Measurements from ENCODE around the gene TNNI3.

TNNI3 gene

GRCh38 chr19:55146078-55146704 lies 11.3 kb downstream of the TNNI3 start:
- DNase-seq: no peak

- no peak for DNase-seq
Measured at GRCh38 chr19:55145232-55145631, 12.3 kb downstream of the TNNI3 start.

DNA sequence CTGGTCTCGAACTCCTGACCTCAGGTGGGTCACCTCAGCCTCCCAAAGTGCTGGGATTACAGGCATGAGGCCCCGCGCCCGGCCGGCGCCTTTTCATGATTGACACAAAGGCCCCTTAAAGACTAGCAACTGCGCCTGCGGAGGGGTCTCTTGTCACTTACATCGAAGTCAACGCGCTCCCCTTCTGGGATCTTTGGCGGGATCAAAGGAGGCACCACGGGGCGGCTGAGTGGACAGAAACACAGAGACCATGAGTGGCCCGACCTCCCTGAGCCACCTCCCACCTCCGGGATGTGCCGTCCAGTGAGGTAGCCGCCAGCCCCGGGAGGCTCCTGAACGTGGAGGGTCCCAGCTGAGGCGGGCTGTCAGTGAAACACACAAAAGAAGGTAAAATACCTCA lies 15.8 kb downstream of the TNNI3 start:
- no peak for DNase-seq

GRCh38 chr19:55137915-55138314 lies 19.6 kb downstream of the TNNI3 start:
- DNase-seq: no peak

GRCh38 chr19:55136399-55137102 lies 21.0 kb downstream of the TNNI3 start:
- no peak for DNase-seq

GRCh38 chr19:55134736-55135135 lies 22.8 kb downstream of the TNNI3 start:
- DNase-seq: no peak

DNA sequence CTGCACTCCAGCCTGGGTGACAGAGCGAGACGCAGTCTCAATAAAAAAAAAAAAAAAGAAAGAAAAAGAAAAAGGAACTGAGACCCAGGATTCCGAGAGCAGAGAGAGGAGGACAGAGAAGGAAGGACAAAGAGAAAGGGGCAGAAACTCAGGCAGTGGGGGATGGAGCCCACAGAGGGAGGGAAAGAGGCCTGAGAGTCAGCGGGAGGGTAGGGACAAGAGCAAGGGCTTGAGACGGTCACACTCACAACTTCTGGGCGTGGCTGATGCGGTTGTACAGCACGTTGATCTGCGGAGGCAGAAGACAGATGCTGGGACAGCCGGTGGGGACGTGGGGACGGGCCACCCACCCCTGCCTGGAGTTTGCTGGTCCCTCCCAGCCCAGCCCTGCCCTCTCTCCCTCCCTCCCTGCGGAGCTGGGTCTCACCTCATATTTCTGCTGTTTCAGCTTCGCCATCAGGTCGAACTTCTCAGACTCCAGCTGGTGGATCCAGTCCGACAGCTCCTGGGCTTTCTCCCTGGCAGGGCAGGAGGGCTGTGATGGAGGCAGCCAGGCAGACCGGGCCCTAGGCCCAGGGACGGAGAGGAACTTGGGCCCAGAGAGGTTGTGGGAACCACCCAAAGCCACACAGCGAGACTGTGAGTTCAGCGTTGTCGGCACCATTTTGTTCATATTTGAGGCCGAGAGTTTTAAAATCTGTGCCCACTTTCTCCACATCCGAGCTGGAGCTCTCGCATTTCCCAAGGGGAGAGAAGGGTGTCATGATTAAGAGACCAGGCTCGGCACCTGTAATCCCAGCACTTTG lies 23.7 kb downstream of the TNNI3 start:
- no peak for DNase-seq

GRCh38 chr19:55132453-55133129 lies 24.9 kb downstream of the TNNI3 start:
- no peak for DNase-seq

DNA sequence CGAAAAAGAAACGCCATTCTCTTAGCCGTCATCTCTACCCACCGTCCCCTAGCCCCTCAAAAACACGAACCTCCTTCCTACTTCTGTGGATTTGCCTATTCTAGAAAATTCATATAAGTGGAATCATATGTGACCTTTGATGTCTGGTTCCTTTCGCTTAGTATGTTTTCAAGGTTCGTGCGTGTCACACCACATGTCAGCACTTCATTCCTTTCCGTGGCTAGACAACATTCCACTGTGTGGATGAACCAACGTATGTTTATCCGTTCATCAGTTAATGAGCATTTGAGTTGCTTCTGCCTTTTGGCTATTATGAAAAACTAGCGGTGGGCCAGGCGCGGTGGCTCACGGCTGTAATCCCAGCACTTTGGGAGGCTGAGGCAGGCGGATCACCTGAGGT lies 26.1 kb downstream of the TNNI3 start:
- DNase-seq: no peak

- DNase-seq: no peak
Measured at GRCh38 chr19:55119053-55119452, 38.5 kb downstream of the TNNI3 start.

- DNase-seq: no peak
Measured at GRCh38 chr19:55118401-55118991, 39.0 kb downstream of the TNNI3 start.

DNA sequence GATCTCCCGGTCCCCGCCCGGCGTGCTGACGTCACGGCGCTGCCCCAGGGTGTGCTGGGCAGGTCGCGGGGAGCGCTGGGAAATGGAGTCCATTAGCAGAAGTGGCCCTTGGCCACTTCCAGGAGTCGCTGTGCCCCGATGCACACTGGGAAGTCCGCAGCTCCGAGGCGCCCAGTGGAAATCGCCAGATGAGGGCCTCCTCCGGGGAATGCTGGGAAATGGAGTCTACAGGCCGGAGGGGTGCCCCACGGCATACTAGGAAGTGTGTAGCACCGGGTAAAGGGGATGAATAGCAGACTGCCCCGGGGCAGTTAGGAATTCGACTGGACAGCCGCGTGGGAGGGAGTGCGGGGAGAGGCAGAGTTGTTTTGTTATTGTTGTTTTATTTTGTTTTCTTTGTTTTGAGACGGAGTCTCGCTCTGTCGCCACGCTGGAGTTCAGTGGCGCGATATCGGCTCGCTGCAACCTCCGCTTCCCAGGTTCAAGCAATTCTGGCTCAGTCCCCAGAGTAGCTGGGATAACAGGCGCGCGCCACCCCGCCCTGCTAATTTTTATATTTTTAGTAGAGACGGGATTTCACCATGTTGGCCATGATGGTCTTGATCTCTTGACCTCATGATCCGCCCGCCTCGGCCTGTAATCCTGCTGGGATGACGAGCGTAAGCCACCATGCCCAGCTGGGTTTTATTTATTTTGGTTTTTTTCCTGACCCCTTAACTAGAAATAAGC lies 39.7 kb downstream of the TNNI3 start:
- DNase-seq: peak; percentile 94

DNA sequence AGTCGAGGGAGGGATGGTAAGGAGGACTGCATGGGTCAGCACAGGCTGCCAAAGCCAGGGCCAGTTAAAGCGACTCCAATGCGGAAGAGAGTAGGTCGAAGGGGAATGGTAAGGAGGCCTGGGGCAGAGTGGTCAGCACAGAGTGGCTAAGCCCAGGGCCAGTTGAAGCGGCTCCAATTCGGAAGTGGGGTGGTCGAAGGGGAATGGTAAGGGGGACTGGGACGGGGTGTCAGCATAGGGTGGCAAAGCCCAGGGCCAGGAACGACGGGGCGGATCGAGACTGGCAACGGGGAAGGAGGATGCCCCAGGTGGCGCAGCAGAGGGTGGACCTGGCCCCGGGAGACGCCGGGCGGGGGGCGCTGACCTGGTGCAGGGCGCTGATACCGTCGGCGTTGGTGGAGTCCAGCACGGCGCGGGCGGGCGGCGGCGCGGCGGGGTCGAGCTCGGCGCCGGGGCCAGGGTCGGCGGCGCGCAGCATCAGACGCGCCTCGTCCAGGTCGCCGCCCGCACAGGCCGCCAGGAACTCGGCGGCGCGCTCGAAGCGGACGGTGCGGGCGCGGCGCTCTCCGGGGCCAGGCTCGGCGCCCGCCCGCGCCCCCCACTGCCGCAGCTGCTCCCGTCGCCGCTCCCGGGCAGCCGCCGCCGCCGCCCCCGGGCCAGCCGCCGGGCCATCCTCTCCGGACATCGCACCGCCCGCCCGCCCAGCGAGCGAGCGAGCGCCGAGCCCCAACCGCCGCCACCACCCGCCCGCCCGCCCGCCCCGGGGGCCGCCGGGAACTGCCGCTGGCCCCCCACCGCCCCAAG lies 40.5 kb downstream of the TNNI3 start, which contains the start of gene PPP1R12C:
PPP1R12C (minus strand) TSS at position 779 of the 804 bp plus-strand sequence; CDS start at position 685, 94 bp downstream.
- peak; percentile 15 for DNase-seq

DNA sequence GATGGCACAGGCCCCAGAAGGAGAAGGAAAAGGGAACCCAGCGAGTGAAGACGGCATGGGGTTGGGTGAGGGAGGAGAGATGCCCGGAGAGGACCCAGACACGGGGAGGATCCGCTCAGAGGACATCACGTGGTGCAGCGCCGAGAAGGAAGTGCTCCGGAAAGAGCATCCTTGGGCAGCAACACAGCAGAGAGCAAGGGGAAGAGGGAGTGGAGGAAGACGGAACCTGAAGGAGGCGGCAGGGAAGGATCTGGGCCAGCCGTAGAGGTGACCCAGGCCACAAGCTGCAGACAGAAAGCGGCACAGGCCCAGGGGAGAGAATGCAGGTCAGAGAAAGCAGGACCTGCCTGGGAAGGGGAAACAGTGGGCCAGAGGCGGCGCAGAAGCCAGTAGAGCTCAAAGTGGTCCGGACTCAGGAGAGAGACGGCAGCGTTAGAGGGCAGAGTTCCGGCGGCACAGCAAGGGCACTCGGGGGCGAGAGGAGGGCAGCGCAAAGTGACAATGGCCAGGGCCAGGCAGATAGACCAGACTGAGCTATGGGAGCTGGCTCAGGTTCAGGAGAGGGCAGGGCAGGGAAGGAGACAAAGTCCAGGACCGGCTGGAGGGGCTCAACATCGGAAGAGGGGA lies 41.2 kb downstream of the TNNI3 start:
- peak; percentile 37 for DNase-seq

- DNase-seq: no peak
Measured at GRCh38 chr19:55115446-55116065, 42.0 kb downstream of the TNNI3 start.

GRCh38 chr19:55114566-55115145 lies 42.9 kb downstream of the TNNI3 start:
- DNase-seq: no peak

GRCh38 chr19:55113570-55114039 lies 43.9 kb downstream of the TNNI3 start:
- DNase-seq: no peak

DNA sequence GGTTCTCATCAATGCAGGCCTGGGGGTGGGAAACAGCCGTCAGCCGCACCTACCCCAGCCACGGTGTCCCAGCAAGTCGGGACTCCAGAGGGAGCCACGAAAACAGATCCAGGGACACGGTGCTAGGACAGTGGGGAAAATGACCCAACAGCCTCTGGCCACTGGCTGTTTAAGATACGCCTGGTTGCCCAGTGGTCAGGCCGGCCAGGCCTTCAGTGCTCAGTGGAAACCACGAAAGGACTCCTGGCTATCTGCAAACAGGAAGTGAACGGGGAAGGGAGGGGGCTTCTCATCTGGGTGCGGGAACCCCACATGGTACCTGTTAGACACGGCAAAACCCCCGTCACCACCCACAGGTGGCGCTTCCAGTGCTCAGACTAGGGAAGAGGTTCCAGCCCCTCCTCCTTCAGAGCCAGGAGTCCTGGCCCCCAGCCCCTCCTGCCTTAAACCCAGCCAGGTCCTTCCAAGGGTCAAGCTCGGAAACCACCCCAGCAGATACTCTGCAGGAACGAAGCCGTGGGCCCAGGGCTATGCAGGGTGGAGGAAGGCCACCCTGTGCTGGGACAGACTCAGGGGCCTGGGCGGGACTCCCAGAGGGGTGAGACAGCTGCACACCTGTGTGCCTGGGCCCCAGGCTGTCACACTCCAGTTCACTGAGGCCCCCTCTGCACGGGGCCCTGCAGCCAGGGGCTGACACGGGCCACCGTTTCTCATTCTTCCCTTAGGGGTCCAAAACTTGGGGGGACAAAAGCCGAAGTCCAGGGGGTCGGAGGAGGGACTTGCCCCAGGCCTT lies 44.6 kb downstream of the TNNI3 start:
- no peak for DNase-seq
